CD4-positive, alpha-beta T cell treated with Interleukin-1 beta for 1 hour (primary cell): ENCODE results near the gene TP53BP1.

Source experiments
- DNase-seq, 2 donors: peaks; one replicate each; pipeline ENCODE4 v3.0.0-alpha.2; 2020 to 2022

The TP53BP1 gene

GRCh38 chr15:43517354-43518196, 24.6 kb upstream of the TP53BP1 start, which contains the start of gene MAP1A:
MAP1A (plus strand) TSS chr15:43517608; CDS start chr15:43521474, 3,866 bp downstream.
- DNase-seq: no peak

GRCh38 chr15:43516801-43517353, 23.9 kb upstream of the TP53BP1 start:
- DNase-seq: no peak

GRCh38 chr15:43516185-43516584, 23.2 kb upstream of the TP53BP1 start:
- DNase-seq: no peak

GRCh38 chr15:43515741-43516140, 22.8 kb upstream of the TP53BP1 start:
- DNase-seq: no peak

DNA sequence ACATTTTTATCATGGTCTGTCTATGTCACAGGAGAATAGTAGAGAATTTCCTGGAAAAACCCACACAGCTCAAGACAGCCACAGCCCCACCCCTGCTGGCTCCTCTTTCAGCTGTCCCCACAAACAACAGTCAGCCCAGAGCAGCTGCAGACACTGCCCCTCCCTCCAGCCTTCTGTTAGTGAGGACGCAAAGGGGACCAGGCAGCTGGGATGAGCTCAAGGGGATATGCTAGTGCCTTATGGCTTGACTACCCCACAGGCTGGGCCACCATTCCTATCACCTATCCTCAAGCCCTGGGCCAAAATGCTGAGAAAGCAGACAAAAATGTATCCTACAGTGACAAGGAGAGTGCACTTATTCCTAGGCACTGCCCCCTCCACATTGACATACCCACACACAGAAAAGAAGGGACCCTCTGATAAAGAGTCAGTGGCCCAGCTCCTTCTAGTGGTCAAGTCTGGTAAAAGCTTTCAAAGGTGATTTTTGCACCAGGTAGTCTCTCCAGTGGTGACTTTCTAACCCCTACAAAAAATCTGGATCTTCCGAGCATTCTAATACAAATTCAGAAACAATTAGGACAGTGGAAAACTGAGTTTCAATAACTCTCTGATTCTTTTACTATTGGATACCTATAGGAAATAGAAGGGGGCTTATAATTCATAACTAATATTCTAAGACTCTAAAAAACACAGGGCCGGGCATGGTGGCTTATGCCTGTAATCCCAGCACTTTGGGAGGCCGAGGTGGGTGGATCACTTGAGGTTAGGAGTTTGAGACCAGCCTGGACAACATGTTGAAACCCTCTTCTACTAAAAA, 21.5 kb upstream of the TP53BP1 start:
- peak; percentile 9 to 53 for DNase-seq

DNA sequence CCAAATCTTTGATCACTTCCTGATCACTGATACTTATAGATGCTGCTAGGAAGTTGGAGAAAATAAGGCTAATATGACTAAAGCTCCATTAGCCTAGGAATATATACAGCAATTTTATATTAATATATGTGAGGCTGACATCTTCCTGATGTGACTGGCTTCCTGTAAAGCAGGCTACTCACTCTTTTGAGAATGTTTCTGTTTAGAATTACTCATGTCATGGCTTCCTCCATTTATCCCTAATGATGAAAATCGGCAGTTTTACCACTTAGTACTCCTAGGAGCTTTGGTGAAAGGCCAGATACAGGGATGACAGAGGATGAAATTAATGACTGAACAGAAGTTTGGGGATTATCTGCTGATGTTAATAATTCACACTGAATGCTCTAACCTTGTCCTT, 20.6 kb upstream of the TP53BP1 start:
- DNase-seq: no peak

DNA sequence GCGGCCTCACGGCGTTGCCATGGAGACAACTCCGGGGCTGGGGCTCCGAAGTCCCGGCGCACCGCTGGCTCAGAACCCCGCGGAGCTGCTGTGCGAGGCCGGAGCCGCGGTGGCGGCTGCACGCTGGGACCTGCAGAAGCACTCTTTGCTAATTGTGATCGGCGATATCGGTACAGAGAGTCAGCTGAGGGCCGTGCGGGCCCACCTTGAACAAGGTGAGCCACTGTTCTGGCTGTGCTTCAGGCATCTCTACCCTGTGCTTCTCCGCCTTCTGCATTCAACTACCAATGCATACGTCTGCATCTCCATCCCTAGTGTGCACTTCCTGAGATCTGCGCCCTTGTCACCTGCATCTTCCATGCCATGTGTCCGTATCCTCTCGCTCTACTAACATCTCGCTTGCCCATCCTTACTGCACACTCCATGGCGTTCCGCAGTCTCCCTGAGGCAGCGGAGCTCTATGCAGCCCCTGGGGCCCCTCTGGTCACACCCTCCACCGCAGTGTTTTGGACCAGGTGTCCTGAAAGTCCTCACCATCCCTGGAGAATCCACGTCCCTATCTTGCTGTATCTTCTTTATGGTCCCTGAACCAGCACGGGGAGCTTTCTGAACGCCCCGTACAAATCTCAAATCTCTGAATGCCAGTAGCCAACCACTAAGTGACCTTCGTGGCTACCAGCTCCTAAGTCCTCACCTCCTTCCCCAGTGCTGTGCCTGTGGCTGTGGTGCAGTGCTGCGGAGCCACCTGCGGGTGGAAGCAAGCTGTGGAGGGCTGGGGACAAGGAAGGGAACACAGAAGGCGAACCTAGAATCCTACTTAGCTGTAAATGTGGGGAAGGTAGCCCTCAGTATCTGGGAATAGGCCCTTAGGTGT, 18.3 kb upstream of the TP53BP1 start:
- peak in 1 of 2 donors; percentile 22 for DNase-seq

GRCh38 chr15:43510200-43511011, 17.4 kb upstream of the TP53BP1 start:
- DNase-seq: peak; percentile 98 to 99

- no peak for DNase-seq
These were observed 16.8 kb upstream of the TP53BP1 start for GRCh38 chr15:43509660-43510199.

DNA sequence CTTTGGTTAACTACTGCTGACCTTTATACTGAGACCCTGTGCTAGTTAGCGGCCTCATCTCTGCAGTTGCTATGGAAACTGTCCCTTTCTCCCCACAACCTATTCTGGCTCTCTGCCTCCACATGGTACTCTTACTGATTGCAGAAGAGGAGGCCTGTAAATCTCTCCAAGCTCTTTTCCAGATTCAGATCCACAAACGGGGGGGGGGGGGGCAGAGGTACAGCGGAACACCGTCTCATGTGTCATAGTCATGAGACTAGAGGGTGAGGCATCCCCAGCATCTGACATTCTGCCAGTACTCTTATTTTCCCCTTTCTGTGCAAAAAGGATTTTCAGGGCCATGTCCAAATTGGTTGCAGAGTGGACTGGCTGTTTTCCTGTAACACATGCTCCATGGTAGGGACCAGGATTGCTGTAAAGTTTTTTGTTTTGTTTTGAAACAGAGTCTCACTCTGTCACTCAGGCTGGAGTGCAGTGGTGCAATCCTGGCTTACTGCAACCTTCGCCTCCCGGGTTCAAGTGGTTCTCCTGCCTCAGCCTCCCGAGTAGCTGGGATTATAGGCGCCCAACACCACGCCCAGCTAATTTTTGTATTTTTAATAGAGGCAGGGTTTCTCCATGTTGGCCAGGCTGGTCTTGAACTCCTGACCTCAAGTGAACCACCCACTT, 16.2 kb upstream of the TP53BP1 start:
- DNase-seq: no peak

GRCh38 chr15:43508421-43508820, 15.5 kb upstream of the TP53BP1 start:
- no peak for DNase-seq

DNA sequence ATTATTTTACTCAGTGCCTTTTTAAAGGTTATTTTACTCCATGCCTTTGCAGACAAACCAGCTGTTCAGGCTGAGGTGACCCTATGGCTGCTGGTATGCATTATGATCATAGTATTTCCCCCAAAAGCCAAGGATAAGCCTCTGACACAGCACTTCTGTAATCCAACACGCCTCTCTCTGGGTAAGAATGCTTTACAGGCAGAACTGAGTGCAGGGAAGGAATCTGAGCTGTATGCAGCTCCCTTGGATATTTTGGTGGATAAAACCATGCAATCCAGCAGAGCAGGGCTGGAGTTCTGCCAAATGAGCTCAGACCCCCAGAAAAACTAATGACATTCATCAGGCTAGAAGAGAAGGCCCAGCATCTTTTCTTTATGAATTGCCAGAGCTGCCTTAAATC, 12.8 kb upstream of the TP53BP1 start:
- no peak for DNase-seq

DNA sequence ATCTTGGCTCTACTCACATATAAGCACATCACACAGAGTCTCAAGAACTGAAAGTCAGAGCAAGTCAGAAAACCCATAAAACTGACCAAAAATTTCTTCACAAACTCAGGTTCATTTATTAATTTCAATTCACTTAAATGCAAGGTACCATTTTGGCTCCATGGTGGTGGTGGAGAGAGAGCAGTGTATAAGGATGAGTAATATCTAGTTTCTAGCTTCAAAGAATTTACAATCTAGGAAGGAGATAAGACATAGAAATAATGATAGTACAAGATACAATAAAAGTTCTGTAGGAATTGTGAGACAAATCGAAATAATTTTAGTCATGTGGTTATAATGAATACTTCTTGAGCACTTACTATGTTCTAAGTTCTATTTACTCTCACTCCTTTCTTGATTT, 6.7 kb upstream of the TP53BP1 start:
- no peak for DNase-seq

DNA sequence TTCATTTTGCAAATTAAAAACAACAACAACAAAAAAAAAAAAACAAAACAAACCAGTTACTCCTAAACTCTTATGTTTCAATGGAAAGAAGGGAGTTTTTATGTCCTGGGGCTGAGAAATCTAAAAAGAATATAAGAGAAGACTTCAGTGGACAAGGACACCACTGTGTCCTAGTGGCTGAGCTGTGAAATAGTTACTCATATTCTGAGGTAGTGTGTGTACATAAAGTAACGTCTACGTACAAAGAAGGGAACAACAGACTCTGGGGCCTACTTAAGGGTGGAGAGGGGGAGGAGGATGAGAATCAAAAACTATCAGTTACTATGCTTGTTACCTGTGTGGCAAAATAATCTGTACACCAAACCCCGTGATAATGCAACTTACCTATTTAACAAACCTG, 6.0 kb upstream of the TP53BP1 start:
- no peak for DNase-seq

- no peak for DNase-seq
These were observed 932 bp upstream of the TP53BP1 start for GRCh38 chr15:43493703-43494472.

DNA sequence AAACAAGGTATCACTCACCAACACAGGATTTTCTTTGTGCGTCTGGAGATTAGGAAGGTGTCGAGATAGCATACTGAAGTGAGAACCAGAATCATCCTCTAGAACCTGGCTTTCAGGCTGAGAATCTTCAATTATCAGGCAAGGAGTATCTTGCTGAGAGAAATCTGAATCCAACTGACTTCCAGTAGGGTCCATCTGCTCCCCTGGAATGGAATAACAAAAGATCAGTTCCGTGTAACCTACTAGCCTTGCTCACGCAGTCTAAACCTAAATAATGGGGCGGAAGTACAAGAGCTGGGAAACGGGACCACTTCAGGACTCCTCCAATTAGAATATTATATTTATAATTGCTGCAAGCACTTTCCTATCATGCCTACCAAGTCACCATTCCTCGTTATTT, 690 bp downstream of the TP53BP1 start:
- no peak for DNase-seq

- peak in 1 of 2 donors; percentile 7 for DNase-seq
These were observed 3.8 kb downstream of the TP53BP1 start for GRCh38 chr15:43489191-43489590.

GRCh38 chr15:43488790-43489189, 4.2 kb downstream of the TP53BP1 start:
- no peak for DNase-seq

- no peak for DNase-seq
These were observed 5.6 kb downstream of the TP53BP1 start for GRCh38 chr15:43487271-43487895.

DNA sequence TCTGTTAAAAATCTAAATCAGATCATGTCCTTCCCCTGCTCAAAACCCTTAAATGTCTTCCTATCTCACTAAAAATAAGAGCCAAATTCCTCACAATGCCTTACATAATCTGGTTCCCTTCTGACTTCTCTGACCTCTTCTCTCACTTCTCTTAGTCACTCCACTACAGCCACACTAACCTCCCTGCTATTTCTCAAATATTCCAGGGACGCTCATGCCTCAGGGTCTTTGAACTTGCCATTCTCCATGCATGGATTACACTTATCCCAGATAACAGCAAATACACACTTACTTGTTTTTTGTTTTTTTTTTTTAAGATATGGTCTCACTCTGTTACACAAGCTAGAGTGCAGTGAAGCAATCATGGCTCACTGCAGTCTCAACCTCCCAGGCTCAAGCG, 8.5 kb downstream of the TP53BP1 start:
- DNase-seq: no peak
